Thyroid gland (tissue), 4 donors: ENCODE results near the gene CTLA4.

Experiments used
- CTCF ChIP-seq, 6 experiments: fragments of 200-600 bp in 3 of 6; fragments of 450-650 bp in 3 of 6; sonication (generic) in 3 of 6; IDR thresholded peaks; one replicate each; pipeline ENCODE4 v1.5.1; 2016 to 2019; ENCODE audit warnings: antibody characterized with exemption in 6 of 6, mild to moderate bottlenecking in 2 of 6, inconsistent platforms in 1 of 6, moderate library complexity in 1 of 6
- POLR2A ChIP-seq, 2 donors: fragments of 450-650 bp; IDR thresholded peaks; one replicate each; pipeline ENCODE4 v1.6.1; 2017; ENCODE audit warnings: antibody characterized with exemption in 2 of 2, mild to moderate bottlenecking in 2 of 2, moderate library complexity in 1 of 2

GRCh38 chr2:203894262-203894661, 26.7 kb downstream of the CTLA4 start:
- no peak for TF ChIP-seq CTCF (IDR thresholded peaks at IDR 0.05)
- no peak for TF ChIP-seq POLR2A (IDR thresholded peaks at IDR 0.05)
